Measurements from ENCODE around the gene SLC12A9. TPM values are rescaled to one million over a fixed set of nuclear protein-coding genes. Genes with fewer than 3 reads are reported as not detected.

SLC12A9 gene
- total RNA-seq, 1 experiment from 2014 or later: 23.8 TPM

GRCh38 chr7:100837099-100837836 lies 15.2 kb upstream of the SLC12A9 start:
- POLR2A ChIA-PET (ENCODE audit: low non-redundant PET): no interaction called here
- H3K9me3 ChIP-seq (ENCODE audit: low read depth, low read length, poor library complexity, severe bottlenecking): no peaks in the 10 kb centered on the region
- H3K27ac ChIP-seq (ENCODE audit: low read depth, low read length, poor library complexity, severe bottlenecking): peak overlapping the region; percentile 97
- peak overlapping the region; percentile 44 for H3K4me3 ChIP-seq (ENCODE audit: low read depth, low read length, poor library complexity, severe bottlenecking)
- BruUV-seq (replicated peaks): no TSS peak
- CTCF ChIA-PET: interaction anchor here (1.0 to 1.6 kb wide), 3 partner anchors 9 to 15 kb away, joined by 3 to 8 read pairs (median 3); partner anchors contain the start of genes EPHB4 and SLC12A9
- H3K36me3 ChIP-seq (ENCODE audit: insufficient read depth, low read length, poor library complexity, severe bottlenecking): no peaks in the 10 kb centered on the region
- DNase-seq (ENCODE audit: low spot score): peak; percentile 97
- intact Hi-C loops (cut with micrococcal nuclease; ENCODE audit: unreplicated experiment): no loop called here
- H3K27me3 ChIP-seq (replicated peaks; ENCODE audit: insufficient read depth, low read depth, low read length, poor library complexity): no peaks in the 10 kb centered on the region
- TF ChIP-seq EZH2 (IDR thresholded peaks at IDR 0.05; ENCODE audit: borderline replicate concordance, low read depth, low read length, poor library complexity, severe bottlenecking) (no peak), CTCF (conservative IDR thresholded peaks at IDR 0.05; ENCODE audit: low read depth, low read length) (no peak)
- peaks cover 17% of the 10 kb centered on the region for H3K4me1 ChIP-seq (ENCODE audit: insufficient read depth, low read length, poor library complexity, severe bottlenecking)

DNA sequence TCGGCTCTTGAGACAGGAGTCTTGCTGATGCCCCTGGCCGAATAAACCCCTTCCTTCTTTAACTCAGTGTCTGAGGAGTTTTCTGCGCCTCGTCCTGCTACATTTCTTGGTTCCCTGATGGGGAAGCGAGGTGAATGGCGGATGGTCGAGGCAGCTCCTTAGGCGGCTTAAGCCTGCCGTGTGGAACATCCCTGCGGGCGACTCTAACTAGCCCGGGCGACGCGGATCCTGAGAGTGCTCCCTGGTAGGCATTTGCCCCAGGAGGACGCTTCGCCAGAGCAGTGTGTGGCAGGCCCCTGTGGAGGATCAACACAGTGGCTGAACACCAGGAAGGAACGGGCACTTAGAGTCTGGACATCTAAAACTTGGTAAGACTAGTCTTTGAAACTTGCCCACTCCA lies 13.2 kb upstream of the SLC12A9 start:
- intact Hi-C loops (cut with micrococcal nuclease; ENCODE audit: unreplicated experiment): no loop called here
- H3K4me3 ChIP-seq (ENCODE audit: low read depth, low read length, poor library complexity, severe bottlenecking): no peak overlapping the region
- ChIA-PET CTCF (no interaction called here), POLR2A (ENCODE audit: low non-redundant PET) (no interaction called here)
- H3K27ac ChIP-seq (ENCODE audit: low read depth, low read length, poor library complexity, severe bottlenecking): no peak overlapping the region
- TF ChIP-seq EZH2 (IDR thresholded peaks at IDR 0.05; ENCODE audit: borderline replicate concordance, low read depth, low read length, poor library complexity, severe bottlenecking) (no peak), CTCF (conservative IDR thresholded peaks at IDR 0.05; ENCODE audit: low read depth, low read length) (no peak)
- no peaks in the 10 kb centered on the region for H3K27me3 ChIP-seq (replicated peaks; ENCODE audit: insufficient read depth, low read depth, low read length, poor library complexity)
- DNase-seq (ENCODE audit: low spot score): no peak
- H3K9me3 ChIP-seq (ENCODE audit: low read depth, low read length, poor library complexity, severe bottlenecking): no peaks in the 10 kb centered on the region
- no TSS peak for BruUV-seq (replicated peaks)
- H3K36me3 ChIP-seq (ENCODE audit: insufficient read depth, low read length, poor library complexity, severe bottlenecking): no peaks in the 10 kb centered on the region
- peaks cover 17% of the 10 kb centered on the region for H3K4me1 ChIP-seq (ENCODE audit: insufficient read depth, low read length, poor library complexity, severe bottlenecking)

GRCh38 chr7:100840470-100841100 lies 11.9 kb upstream of the SLC12A9 start:
- peaks cover 14% of the 10 kb centered on the region for H3K4me1 ChIP-seq (ENCODE audit: insufficient read depth, low read length, poor library complexity, severe bottlenecking)
- H3K4me3 ChIP-seq (ENCODE audit: low read depth, low read length, poor library complexity, severe bottlenecking): no peak overlapping the region
- H3K27ac ChIP-seq (ENCODE audit: low read depth, low read length, poor library complexity, severe bottlenecking): no peak overlapping the region
- BruUV-seq (replicated peaks): no TSS peak
- H3K9me3 ChIP-seq (ENCODE audit: low read depth, low read length, poor library complexity, severe bottlenecking): no peaks in the 10 kb centered on the region
- CTCF ChIA-PET: no interaction called here
- POLR2A ChIA-PET (ENCODE audit: low non-redundant PET): no interaction called here
- no peak for DNase-seq (ENCODE audit: low spot score)
- H3K27me3 ChIP-seq (replicated peaks; ENCODE audit: insufficient read depth, low read depth, low read length, poor library complexity): no peaks in the 10 kb centered on the region
- TF ChIP-seq EZH2 (IDR thresholded peaks at IDR 0.05; ENCODE audit: borderline replicate concordance, low read depth, low read length, poor library complexity, severe bottlenecking) (no peak), CTCF (conservative IDR thresholded peaks at IDR 0.05; ENCODE audit: low read depth, low read length) (no peak)
- intact Hi-C loops (cut with micrococcal nuclease; ENCODE audit: unreplicated experiment): no loop called here
- no peaks in the 10 kb centered on the region for H3K36me3 ChIP-seq (ENCODE audit: insufficient read depth, low read length, poor library complexity, severe bottlenecking)

Measured in A673 (cell line).